HepG2 (cell line): Measurements from ENCODE around the gene BYSL. TPM values are rescaled to one million over a fixed set of nuclear protein-coding genes. Genes with fewer than 3 reads are reported as not detected.
A peak's percentile ranks its signal among the peaks of the same experiment; 100 is the strongest.

Source experiments
- ATAC-seq: fragments of 200-7000 bp; cut with Tn5 transposase; 3 replicates; pipeline ENCODE4 v1.9.1; 2020; ENCODE audit warnings: mild to moderate bottlenecking, moderate library complexity
- BruUV-seq: library from RNA; stranded (reverse); fragments of 400-500 nt; replicated peaks from 2 replicates; lab custom pipeline; 2021; lab: Mats Ljungman, UMichigan
- CTCF ChIA-PET: fragments of 300-600 bp; formaldehyde crosslinking; extraction: SDS; loops from one replicate; lab custom pipeline; 2021; ENCODE audit warnings: low total read pairs, inconsistent platforms, low intra/inter-chr PET ratio; lab: Yijun Ruan, JAX
- POLR2A ChIA-PET: fragments of 350-600 bp; sonication (Branson Sonifier 250); formaldehyde crosslinking; loops from one replicate; lab custom pipeline; 2020; ENCODE audit warnings: antibody characterized with exemption, inconsistent platforms; lab: Yijun Ruan, JAX
- DNase-seq: peaks from one replicate; pipeline ENCODE4 v3.0.0-alpha.2; 2015; ENCODE audit warnings: low spot score
- FAIRE-seq: peaks from 3 replicates; lab custom pipeline; 2011; peaks lifted over from hg19 to GRCh38; lab: Jason Lieb, UNC
- H2AFZ ChIP-seq: one replicate; pipeline ENCODE4 v1.6.1; 2011; ENCODE audit warnings: low read length, inconsistent platforms
- H3K27ac ChIP-seq: fragments of 300-600 bp; 3 replicates; pipeline ENCODE4 v1.8.0; 2011; ENCODE audit warnings: mixed run types, mild to moderate bottlenecking, mixed read lengths, low read length, inconsistent platforms; ENCODE audit not compliant: insufficient read depth; ENCODE audit errors: extremely low read length
- H3K27me3 ChIP-seq, 2 experiments: fragments of 200-600 bp in 1 of 2; 2 replicates in 1 of 2; 3 replicates in 1 of 2; pipeline versions ENCODE4 v1.6.0 to v1.8.0; 2011; ENCODE audit warnings: low read length in 2 of 2, mild to moderate bottlenecking in 2 of 2, moderate library complexity in 2 of 2, inconsistent platforms in 1 of 2; ENCODE audit not compliant: insufficient read depth in 2 of 2, control insufficient read depth in 1 of 2
- H3K36me3 ChIP-seq, 2 experiments: fragments of 200-600 bp in 1 of 2; replicated peaks in 1 of 2; 2 replicates in 1 of 2; 3 replicates in 1 of 2; pipeline versions ENCODE4 v1.5.1 to v1.8.0; 2011; ENCODE audit warnings: low read length in 2 of 2, inconsistent platforms in 1 of 2; ENCODE audit not compliant: insufficient read depth in 2 of 2, control insufficient read depth in 1 of 2
- H3K4me1 ChIP-seq: 2 replicates; pipeline ENCODE4 v1.5.1; 2012; ENCODE audit warnings: low read length, inconsistent platforms; ENCODE audit not compliant: insufficient read depth
- H3K4me2 ChIP-seq: 2 replicates; pipeline ENCODE4 v1.6.0; 2011; ENCODE audit warnings: low read depth, low read length, inconsistent platforms
- H3K4me3 ChIP-seq, 3 experiments: fragments of 200-600 bp in 1 of 3; sonication (generic), shearing (Covaris generic) in 1 of 3; replicated peaks in 1 of 3; 2 replicates each; pipeline ENCODE4 v1.5.1; 2011 to 2016; ENCODE audit warnings: low read length in 3 of 3, inconsistent platforms in 2 of 3, low read depth in 2 of 3, mild to moderate bottlenecking in 2 of 3, control low read depth in 1 of 3, mixed read lengths in 1 of 3; ENCODE audit not compliant: insufficient read depth in 1 of 3
- H3K79me2 ChIP-seq: one replicate; pipeline ENCODE4 v1.6.1; 2011; ENCODE audit warnings: low read length, inconsistent platforms; ENCODE audit not compliant: insufficient read depth
- H3K9ac ChIP-seq: 2 replicates; pipeline ENCODE4 v1.6.0; 2011; ENCODE audit warnings: mild to moderate bottlenecking, low read depth, low read length, inconsistent platforms; ENCODE audit not compliant: insufficient read depth
- H3K9me3 ChIP-seq: 2 replicates; pipeline ENCODE4 v1.5.1; 2012; ENCODE audit warnings: mild to moderate bottlenecking, low read length
- H4K20me1 ChIP-seq: 2 replicates; pipeline ENCODE4 v1.6.0; 2011; ENCODE audit warnings: inconsistent platforms, mild to moderate bottlenecking, low read length, moderate library complexity; ENCODE audit not compliant: insufficient read depth
- AKAP8 ChIP-seq: sonication (generic); formaldehyde crosslinking; IDR thresholded peaks from 2 replicates; pipeline ENCODE4 v1.5.1; 2020; ENCODE audit warnings: mild to moderate bottlenecking, missing genetic modification reagents
- ASH2L ChIP-seq: fragments of 300-600, 200-600 bp; sonication (generic); IDR thresholded peaks from 2 replicates; pipeline ENCODE4 v1.7.0; 2017; ENCODE audit warnings: low read depth, mild to moderate bottlenecking, moderate library complexity, mixed read lengths, low read length; ENCODE audit not compliant: insufficient read length
- BRCA1 ChIP-seq: sonication (generic); formaldehyde crosslinking; IDR thresholded peaks from 2 replicates; pipeline ENCODE4 v1.4.0; 2020; ENCODE audit warnings: missing genetic modification reagents
- DMAP1 ChIP-seq: IDR thresholded peaks from 2 replicates; pipeline ENCODE4 v1.6.1; 2016
- HDAC6 ChIP-seq: fragments of 200-600 bp; sonication (generic); IDR thresholded peaks from 2 replicates; pipeline ENCODE4 v1.7.0; 2017; ENCODE audit warnings: mild to moderate bottlenecking, antibody characterized with exemption, low read length, low read depth
- HNF4A ChIP-seq: sonication (generic); formaldehyde crosslinking; IDR thresholded peaks from 2 replicates; pipeline ENCODE4 v1.4.0; 2020; ENCODE audit warnings: missing genetic modification reagents
- IRF2 ChIP-seq: IDR thresholded peaks from 2 replicates; pipeline ENCODE4 v1.6.1; 2018; ENCODE audit warnings: missing genetic modification reagents, missing compliant biosample characterization
- MZF1 ChIP-seq: sonication (generic); formaldehyde crosslinking; IDR thresholded peaks from 2 replicates; pipeline ENCODE4 v1.8.1; 2023; ENCODE audit warnings: mild to moderate bottlenecking, missing genetic modification reagents, borderline replicate concordance
- NAIF1 ChIP-seq: sonication (generic); formaldehyde crosslinking; IDR thresholded peaks from 2 replicates; pipeline ENCODE4 v1.5.0; 2020; ENCODE audit warnings: mild to moderate bottlenecking, missing genetic modification reagents, borderline replicate concordance
- NFRKB ChIP-seq: fragments of 450-650 bp; IDR thresholded peaks from 2 replicates; pipeline ENCODE4 v1.6.1; 2017
- PCBP1 ChIP-seq: fragments of 200-400 bp; formaldehyde crosslinking; IDR thresholded peaks from 2 replicates; pipeline ENCODE4 v1.6.1; 2017; ENCODE audit warnings: mild to moderate bottlenecking, low read depth, low read length, borderline replicate concordance
- RFXANK ChIP-seq: IDR thresholded peaks from 2 replicates; pipeline ENCODE4 v1.6.1; 2016
- SIX4 ChIP-seq: sonication (generic); formaldehyde crosslinking; IDR thresholded peaks from 2 replicates; pipeline ENCODE4 v1.4.0; 2020; ENCODE audit warnings: missing genetic modification reagents
- SMARCC2 ChIP-seq: fragments of 450-650 bp; IDR thresholded peaks from 2 replicates; pipeline ENCODE4 v1.6.1; 2017; ENCODE audit warnings: antibody characterized with exemption, mild to moderate bottlenecking
- ZKSCAN1 ChIP-seq: fragments of 150-350 bp; IDR thresholded peaks from 2 replicates; pipeline ENCODE4 v1.6.1; 2014; ENCODE audit warnings: low read length
- ZNF143 ChIP-seq: sonication (generic); formaldehyde crosslinking; IDR thresholded peaks from 2 replicates; pipeline ENCODE4 v1.4.0; 2020; ENCODE audit warnings: missing genetic modification reagents
- ZNF33A ChIP-seq: sonication (generic); formaldehyde crosslinking; IDR thresholded peaks from 2 replicates; pipeline ENCODE4 v1.5.1; 2020; ENCODE audit warnings: missing genetic modification reagents, mild to moderate bottlenecking, moderate library complexity, borderline replicate concordance
- ZNF543 ChIP-seq: sonication (generic); formaldehyde crosslinking; IDR thresholded peaks from 2 replicates; pipeline ENCODE4 v1.4.0; 2020; ENCODE audit warnings: mild to moderate bottlenecking, missing genetic modification reagents
- ZNF550 ChIP-seq: sonication (generic); formaldehyde crosslinking; IDR thresholded peaks from 2 replicates; pipeline ENCODE4 v1.4.0; 2020; ENCODE audit warnings: mild to moderate bottlenecking, missing genetic modification reagents, borderline replicate concordance
- ZNF567 ChIP-seq: sonication (generic); formaldehyde crosslinking; IDR thresholded peaks from 2 replicates; pipeline ENCODE4 v1.8.1; 2023; ENCODE audit warnings: mild to moderate bottlenecking, missing genetic modification reagents, borderline replicate concordance
- ZNF580 ChIP-seq: IDR thresholded peaks from 2 replicates; pipeline ENCODE4 v1.6.1; 2016; ENCODE audit warnings: low read depth, borderline replicate concordance
- ZNF710 ChIP-seq: sonication (generic); formaldehyde crosslinking; IDR thresholded peaks from 2 replicates; pipeline ENCODE4 v1.5.0; 2020; ENCODE audit warnings: mild to moderate bottlenecking, missing genetic modification reagents, borderline replicate concordance
- ZNF746 ChIP-seq: sonication (generic); formaldehyde crosslinking; IDR thresholded peaks from 2 replicates; pipeline ENCODE4 v1.8.0; 2022; ENCODE audit warnings: mild to moderate bottlenecking, missing genetic modification reagents
- ZNF773 ChIP-seq: sonication (generic); formaldehyde crosslinking; IDR thresholded peaks from 2 replicates; pipeline ENCODE4 v1.4.0; 2020; ENCODE audit warnings: missing genetic modification reagents, borderline replicate concordance
- ZNF790 ChIP-seq: sonication (generic); formaldehyde crosslinking; IDR thresholded peaks from 2 replicates; pipeline ENCODE4 v1.8.0; 2022; ENCODE audit warnings: missing genetic modification reagents, mild to moderate bottlenecking, borderline replicate concordance
- WGBS: methylation state at CpG from one replicate; pipeline ENCODE4 v1.1.6; 2017; ENCODE audit warnings: low lambda C conversion rate; 5-methylcytosine and 5-hydroxymethylcytosine counted together
- in situ Hi-C: cut with HindIII; loops from 2 replicates; pipeline ENCODE4 v1.10.0; 2017; ENCODE audit warnings: low pct_unique_long_range_greater_than_20kb; ENCODE audit not compliant: extremely low pct_ligation_motif_present
- intact Hi-C: fragments of 100-400 bp; cut with micrococcal nuclease; formaldehyde crosslinking; loops from one replicate; pipeline ENCODE4 v1.10.0; 2022; ENCODE audit not compliant: unreplicated experiment
- polyA plus RNA-seq, 8 experiments: library from polyadenylated mRNA; depleted of rRNA in 3 of 8; stranded (reverse) in 7 of 8; unstranded in 1 of 8; fragments of >200 nt; fragmentation: Illumina TruSeq in 4 of 8; extraction: Trizol in 4 of 8; gene quantifications; 2 replicates each; pipeline versions ENCODE4 v1.2.1 to v1.2.3, GENCODE V29; 2011 to 2016; ENCODE audit warnings: low read depth in 4 of 8, missing spikeins in 1 of 8, mixed read lengths in 1 of 8; ENCODE audit not compliant: insufficient read depth in 1 of 8
- total RNA-seq, 5 experiments: library from RNA; depleted of rRNA; stranded (reverse); fragments of >200 nt; fragmentation: Illumina TruSeq; extraction: Trizol; gene quantifications; 2 replicates each; pipeline ENCODE4 v1.2.3, GENCODE V29; 2016; ENCODE audit warnings: low read depth in 1 of 5

BYSL gene
- total and polyA plus RNA-seq, 2 of the 13 experiments (the other 11 are each of a cell fraction or from before 2014, with no cell fraction given): 27.9 to 28.6 TPM

GRCh38 chr6:41921712-41921998 lies 356 bp downstream of the BYSL start:
- Histone ChIP-seq H3K79me2 (peaks cover 65% of the 10 kb centered on the region), H3K27ac (peak overlapping the region; percentile 96), H3K9ac (peak overlapping the region; percentile 95), H3K4me1 (peaks cover 41% of the 10 kb centered on the region), H3K4me3 (peak overlapping the region; percentile 80 to 93 (median 86)), H3K9me3 (no peaks in the 10 kb centered on the region), H2AFZ (no peak overlapping the region), H4K20me1 (0 out of 2 replicates have a peak, but pooled peaks cover 8% of the 10 kb centered on the region), H3K27me3 (no peaks in the 10 kb centered on the region; a peak in 1 of 5 replicates), H3K36me3 (peaks cover 5 to 21% of the 10 kb centered on the region in 2 experiments), H3K4me2 (peak overlapping the region; percentile 89)
- ATAC-seq (peak; percentile 61), DNase-seq (no peak), FAIRE-seq (no peak)
- CTCF ChIA-PET: interaction anchor here (1.3 to 2.5 kb wide), 2 partner anchors 134 to 141 kb away, joined by 3 to 22 read pairs; partner anchors contain the start of gene TOMM6
- WGBS: under 1% methylated on average over 20 of the region's 20 CpGs
- POLR2A ChIA-PET: interaction anchor here (0.6 to 2.7 kb wide), 17 partner anchors 10 to 549 kb away, joined by 3 to 47 read pairs (median 4); partner anchors contain the start of genes TAF8, TOMM6 and USP49
- intact Hi-C loops (loop anchor here (1.0 to 2.0 kb wide), 7 partner anchors 15 to 296 kb away; partner anchors contain the start of genes CCND3, MRPS10 and TOMM6), in situ Hi-C loops (loop anchor here (5.0 kb wide), 1 partner anchor 134 kb away; the partner anchor contains the start of gene TOMM6)
- BruUV-seq: no TSS peak
- TF ChIP-seq HNF4A (no peak), HDAC6 (no peak), ZNF550 (CRISPR knock-in tag) (no peak), ASH2L (peak; percentile 48), PCBP1 (peak; percentile 47; the same call in 1 of the 2 replicates), ZNF580 (no peak; the same call in 1 of the 2 replicates), IRF2 (CRISPR knock-in tag) (no peak), BRCA1 (CRISPR knock-in tag) (no peak), AKAP8 (CRISPR knock-in tag) (no peak), SMARCC2 (no peak), ZNF143 (CRISPR knock-in tag) (no peak), ZKSCAN1 (no peak; the same call in 1 of the 2 replicates), SIX4 (CRISPR knock-in tag) (no peak), ZNF746 (no peak), ZNF567 (CRISPR knock-in tag) (no peak), ZNF33A (CRISPR knock-in tag) (no peak), MZF1 (no peak), DMAP1 (CRISPR knock-in tag) (no peak; the same call in 1 of the 2 replicates), ZNF773 (CRISPR knock-in tag) (no peak), ZNF543 (CRISPR knock-in tag) (0 out of 2 replicates have a peak, but pooled peaks have one; percentile 13), ZNF710 (CRISPR knock-in tag) (no peak), ZNF790 (no peak), NAIF1 (CRISPR knock-in tag) (no peak), RFXANK (no peak), NFRKB (no peak)
